Keratinocyte (primary cell): Measurements from ENCODE around the gene PTAR1.

Experiments
- CTCF ChIP-seq, 3 experiments: IDR thresholded peaks in 1 of 3; conservative IDR thresholded peaks in 1 of 3; optimal IDR thresholded peaks in 1 of 3; 2 replicates in 2 of 3; 3 replicates in 1 of 3; pipeline versions ENCODE3 to v1.5.1; 2011; ENCODE audit warnings: low read length in 3 of 3, mild to moderate bottlenecking in 3 of 3, moderate library complexity in 2 of 3, control low read depth in 1 of 3, inconsistent platforms in 1 of 3; ENCODE audit not compliant: insufficient read depth in 2 of 3; ENCODE audit errors: extremely low read depth in 1 of 3
- EZH2 ChIP-seq: IDR thresholded peaks from one replicate; pipeline ENCODE4 v1.6.1; 2012; ENCODE audit warnings: inconsistent platforms, mild to moderate bottlenecking, low read length, moderate library complexity

GRCh38 chr9:69719983-69720382, 39.8 kb downstream of the PTAR1 start:
- no peak for TF ChIP-seq CTCF (optimal IDR thresholded peaks at IDR 0.05 in 1 of 3, IDR thresholded peaks at IDR 0.05 in 1 of 3, conservative IDR thresholded peaks at IDR 0.05 in 1 of 3; ENCODE audit: extremely low read depth in 1 of 3, insufficient read depth in 2 of 3, low read length in 3 of 3)
- no peak for TF ChIP-seq EZH2
